GM18907 (cell line): ENCODE measurements around the gene FUNDC1.
"Not testable (repeated sequence)": the region's sequence is repeated elsewhere in the genome, so short reads cannot be mapped to it uniquely, and the experiment has no call there.

Source experiments
- ATAC-seq: cut with Tn5 transposase; IDR thresholded peaks from one replicate; pipeline ENCODE4 v1.9.1; 2021; ENCODE audit warnings: mild to moderate bottlenecking, moderate library complexity; ENCODE audit not compliant: unreplicated experiment

The FUNDC1 gene, protein sequence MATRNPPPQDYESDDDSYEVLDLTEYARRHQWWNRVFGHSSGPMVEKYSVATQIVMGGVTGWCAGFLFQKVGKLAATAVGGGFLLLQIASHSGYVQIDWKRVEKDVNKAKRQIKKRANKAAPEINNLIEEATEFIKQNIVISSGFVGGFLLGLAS

GRCh38 chrX:44542567-44543325, at the start of gene FUNDC1:
TSS of gene FUNDC1 (minus strand) at chrX:44542859. CDS start at chrX:44542832, 27 bp downstream.
- peak; percentile 99 for ATAC-seq

GRCh38 chrX:44585866-44586265, 43.2 kb upstream of the FUNDC1 start:
- no peak for ATAC-seq

- no peak for ATAC-seq
Measured at GRCh38 chrX:44580466-44580865, 37.8 kb upstream of the FUNDC1 start.

DNA sequence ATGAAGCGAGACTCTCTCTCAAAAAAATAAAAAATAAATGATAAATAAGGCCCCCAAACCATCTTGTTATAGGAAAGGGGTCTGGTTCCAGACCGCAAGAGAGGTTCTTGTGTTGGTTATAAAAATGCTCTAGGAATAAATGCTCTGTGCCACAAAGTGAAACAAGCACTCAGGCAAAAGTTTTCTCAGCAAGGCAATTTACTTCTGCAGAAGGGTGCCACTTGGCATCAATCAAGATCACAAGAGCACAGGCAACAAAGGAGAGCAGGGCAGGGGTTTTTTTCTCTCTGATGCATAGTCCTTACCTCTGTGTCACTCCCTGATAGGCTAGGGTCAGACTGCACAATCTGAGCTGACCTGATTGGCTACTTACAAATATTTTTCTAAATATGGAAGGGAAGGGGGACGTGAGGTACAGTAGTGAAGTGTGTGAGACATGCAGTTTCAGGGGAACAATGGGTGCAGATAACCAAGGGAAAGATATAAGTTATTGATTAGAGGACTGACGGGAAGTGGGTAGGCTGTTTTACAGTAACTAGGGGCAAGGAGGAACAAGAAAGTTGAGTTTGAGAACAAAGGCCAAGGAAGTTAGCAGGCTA, 29.8 kb upstream of the FUNDC1 start:
- ATAC-seq = no peak

GRCh38 chrX:44570522-44570921, 27.9 kb upstream of the FUNDC1 start:
- no peak for ATAC-seq

DNA sequence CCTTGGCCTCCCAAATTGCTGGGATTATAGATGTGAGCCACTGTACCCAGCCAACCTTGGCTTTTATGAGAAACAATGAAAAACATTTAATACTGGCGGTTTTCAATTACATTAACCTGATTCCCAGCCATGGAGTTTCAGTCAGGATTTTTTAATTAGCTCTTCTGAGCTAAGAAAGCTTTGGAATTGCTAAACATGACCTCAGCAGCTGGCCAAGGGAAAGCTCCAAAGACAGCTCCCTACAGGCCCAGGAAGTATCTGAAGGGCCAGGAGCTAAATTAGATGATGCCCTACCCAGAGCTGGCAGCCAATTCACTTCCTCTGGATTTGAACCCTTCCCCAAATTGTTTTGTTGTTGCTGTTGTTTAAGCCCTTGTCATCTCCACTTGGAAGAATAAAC, 26.5 kb upstream of the FUNDC1 start:
- ATAC-seq = no peak

- no peak for ATAC-seq
Measured at GRCh38 chrX:44568196-44568595, 25.5 kb upstream of the FUNDC1 start.

DNA sequence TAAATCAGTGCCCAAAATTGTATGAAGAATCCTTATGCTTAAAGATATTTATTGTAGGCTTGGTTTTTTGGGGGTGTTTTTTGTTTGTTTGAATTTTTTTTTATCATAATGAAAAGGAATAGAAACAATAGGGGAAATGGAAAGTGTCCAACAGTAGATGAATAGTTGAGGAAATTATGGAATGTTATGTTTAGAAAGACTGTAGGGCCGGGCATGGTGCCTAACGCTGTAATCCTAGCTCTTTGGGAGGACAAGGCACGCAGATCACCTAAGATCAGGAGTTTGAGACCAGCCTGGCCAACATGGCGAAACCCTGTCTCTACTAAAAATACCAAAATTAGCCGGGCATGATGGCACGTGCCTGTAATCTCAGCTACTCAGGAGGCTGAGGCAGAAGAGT, 19.2 kb upstream of the FUNDC1 start:
- ATAC-seq = not testable (repeated sequence)

DNA sequence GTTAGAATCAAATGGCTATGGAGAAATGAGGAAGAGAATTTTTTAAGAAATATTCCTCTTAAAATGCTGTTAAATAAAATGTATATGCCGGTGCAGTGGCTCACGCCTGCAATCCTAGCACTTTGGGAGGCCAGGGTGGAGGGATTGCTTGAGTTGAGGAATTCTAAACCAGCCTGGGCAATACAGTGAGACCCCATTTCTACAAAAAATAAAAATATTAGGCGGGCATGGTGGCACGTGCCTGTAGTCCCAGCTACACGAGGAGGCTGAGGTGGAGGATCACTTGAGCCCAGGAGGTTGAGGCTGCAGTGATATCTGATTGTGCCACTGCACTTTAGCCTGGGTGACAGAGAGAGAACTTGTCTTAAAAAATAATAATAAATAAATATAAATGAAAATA, 7.9 kb upstream of the FUNDC1 start:
- ATAC-seq = no peak

GRCh38 chrX:44545454-44545853, 2.8 kb upstream of the FUNDC1 start:
- ATAC-seq = not testable (repeated sequence)

GRCh38 chrX:44544036-44544435, 1.4 kb upstream of the FUNDC1 start:
- ATAC-seq = no peak

- ATAC-seq = no peak
Measured at GRCh38 chrX:44536198-44536597, 6.5 kb downstream of the FUNDC1 start.

DNA sequence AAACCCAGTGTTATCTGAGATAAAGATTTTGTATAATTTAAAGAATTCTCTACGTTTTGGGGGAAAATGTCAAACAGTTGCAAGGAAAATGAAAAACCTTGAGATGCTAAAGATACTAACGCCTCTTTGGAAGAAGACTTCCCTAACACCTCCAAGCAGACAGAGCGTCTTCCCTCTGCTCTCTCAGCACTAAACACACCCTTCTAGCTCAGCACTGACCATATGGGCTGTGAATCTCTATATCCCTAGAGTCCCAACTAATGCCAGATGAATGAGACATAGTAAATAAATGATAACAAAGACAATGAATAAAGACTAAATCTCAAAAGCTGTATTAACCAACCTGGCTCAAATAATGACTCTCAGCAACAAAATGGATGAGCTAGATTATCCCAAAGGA, 13.3 kb downstream of the FUNDC1 start:
- ATAC-seq = no peak

- no peak for ATAC-seq
Measured at GRCh38 chrX:44514272-44514671, 28.4 kb downstream of the FUNDC1 start.

DNA sequence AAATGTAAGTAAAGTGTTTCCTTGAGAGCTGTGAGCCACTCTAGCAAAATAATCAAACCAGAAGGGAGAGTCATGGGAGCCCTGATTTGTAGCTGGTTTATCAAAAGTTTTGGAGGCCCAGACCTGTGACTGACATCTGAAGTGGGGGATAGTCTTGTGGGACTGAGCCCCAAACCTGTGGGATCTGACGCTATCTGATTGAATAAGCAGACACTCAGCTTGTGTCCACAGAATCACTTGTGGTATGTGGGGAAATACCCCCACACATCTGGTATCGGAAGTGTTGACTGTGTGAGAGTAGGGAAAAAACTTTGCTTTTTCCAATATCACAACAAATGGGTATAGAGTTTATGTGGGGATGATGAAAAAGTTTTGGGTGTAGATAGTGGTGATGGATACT, 35.4 kb downstream of the FUNDC1 start:
- ATAC-seq = no peak

DNA sequence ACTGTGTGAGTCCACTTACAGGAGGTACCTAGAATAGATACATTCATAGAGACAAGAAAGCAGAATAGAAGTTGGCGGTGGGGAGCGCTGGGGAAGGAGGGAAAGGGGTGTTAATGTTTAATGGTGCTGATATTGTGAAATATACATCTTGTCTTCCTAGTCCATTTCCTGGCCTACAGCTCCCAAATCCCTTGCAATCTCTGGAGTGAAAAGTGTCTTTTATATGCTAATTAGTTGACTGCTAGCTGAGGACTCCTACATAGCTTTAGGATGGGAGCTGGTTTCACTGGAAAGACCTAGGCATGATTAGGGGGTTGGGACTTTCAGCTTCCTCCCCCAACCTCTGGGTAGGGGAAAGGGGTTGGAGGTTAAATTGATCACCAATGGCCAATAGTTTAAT, 36.0 kb downstream of the FUNDC1 start:
- ATAC-seq = no peak

DNA sequence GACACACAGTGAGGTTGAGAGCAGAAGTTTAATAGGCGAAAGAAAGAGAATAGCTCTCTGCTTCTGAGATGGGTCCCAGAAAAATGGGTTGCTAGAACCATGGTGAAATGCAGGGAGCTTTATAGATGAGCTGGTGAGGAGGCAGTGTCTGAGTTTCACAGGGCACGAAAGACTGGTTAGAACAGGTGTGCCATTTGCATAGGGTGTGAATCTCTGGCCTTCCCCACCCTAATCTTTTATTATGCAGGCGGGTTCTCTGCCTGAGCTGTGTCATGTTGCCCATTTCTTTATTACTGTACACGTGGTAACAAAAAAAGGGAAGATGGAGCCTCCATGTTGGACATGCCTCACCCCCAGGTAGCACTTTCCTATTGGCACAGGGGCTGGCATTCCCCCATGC, 39.1 kb downstream of the FUNDC1 start:
- ATAC-seq = no peak

GRCh38 chrX:44495091-44495490, 47.6 kb downstream of the FUNDC1 start:
- no peak for ATAC-seq

GRCh38 chrX:44494357-44494756, 48.3 kb downstream of the FUNDC1 start:
- no peak for ATAC-seq

DNA sequence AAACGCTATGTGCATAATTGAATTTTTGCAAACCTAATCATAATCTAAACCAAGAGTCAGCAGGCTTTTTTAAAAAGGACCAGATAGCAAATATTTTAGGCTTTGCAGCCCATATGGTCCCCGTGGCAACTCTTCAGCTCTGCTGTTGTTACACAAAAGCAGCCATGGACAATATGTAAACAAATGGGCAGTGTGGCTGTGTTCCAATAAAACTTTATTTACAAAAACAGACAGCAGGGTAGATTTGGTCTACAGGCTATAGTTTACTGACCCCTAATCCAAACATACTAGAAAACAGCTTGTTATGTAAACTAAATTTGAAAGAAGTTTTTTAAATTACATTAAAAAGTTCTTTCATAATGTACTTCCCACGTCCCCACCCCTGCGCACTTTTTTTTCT, 53.1 kb downstream of the FUNDC1 start:
- no peak for ATAC-seq

DNA sequence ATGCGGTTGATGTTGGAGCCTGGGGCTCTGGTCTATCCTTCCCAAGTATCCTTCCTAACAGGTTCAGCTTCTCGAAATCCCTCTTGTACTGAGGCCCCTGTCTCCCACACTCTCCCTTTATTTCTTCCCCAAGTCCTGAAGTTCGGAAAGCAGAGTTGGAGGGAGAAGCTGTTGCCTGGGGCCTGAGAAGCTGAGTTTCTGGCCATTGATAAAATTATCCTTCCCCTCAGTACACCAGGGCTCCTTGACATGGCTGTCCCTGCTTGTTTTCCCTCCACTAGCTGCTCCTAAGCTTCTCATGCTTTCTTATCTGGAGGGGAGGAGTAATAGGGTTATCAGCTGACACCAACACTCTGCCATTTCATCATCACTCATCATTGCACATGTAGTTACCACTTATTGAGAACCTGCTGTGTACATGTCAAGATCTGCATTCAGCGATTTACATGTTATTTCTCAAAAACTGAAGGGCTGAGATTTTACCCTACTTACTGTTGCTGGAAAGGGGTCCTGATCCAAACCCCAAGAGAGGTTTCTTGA, 58.0 kb downstream of the FUNDC1 start:
- ATAC-seq = no peak

GRCh38 chrX:44483965-44484606, 58.6 kb downstream of the FUNDC1 start:
- no peak for ATAC-seq
